ENCODE results near the gene ABLIM2. TPM values are rescaled to one million over a fixed set of nuclear protein-coding genes. Genes with fewer than 3 reads are reported as not detected.

The ABLIM2 gene
- polyA plus RNA-seq, 1 donor from 2014 or later, result 14.9 TPM

GRCh38 chr4:8067945-8068896, 90.4 kb downstream of the ABLIM2 start:
- H2AFZ ChIP-seq (ENCODE audit: low read depth, low read length), result no peak overlapping the region
- H3K27ac ChIP-seq (ENCODE audit: low read length), result no peak overlapping the region
- TF ChIP-seq, protein P1, sequence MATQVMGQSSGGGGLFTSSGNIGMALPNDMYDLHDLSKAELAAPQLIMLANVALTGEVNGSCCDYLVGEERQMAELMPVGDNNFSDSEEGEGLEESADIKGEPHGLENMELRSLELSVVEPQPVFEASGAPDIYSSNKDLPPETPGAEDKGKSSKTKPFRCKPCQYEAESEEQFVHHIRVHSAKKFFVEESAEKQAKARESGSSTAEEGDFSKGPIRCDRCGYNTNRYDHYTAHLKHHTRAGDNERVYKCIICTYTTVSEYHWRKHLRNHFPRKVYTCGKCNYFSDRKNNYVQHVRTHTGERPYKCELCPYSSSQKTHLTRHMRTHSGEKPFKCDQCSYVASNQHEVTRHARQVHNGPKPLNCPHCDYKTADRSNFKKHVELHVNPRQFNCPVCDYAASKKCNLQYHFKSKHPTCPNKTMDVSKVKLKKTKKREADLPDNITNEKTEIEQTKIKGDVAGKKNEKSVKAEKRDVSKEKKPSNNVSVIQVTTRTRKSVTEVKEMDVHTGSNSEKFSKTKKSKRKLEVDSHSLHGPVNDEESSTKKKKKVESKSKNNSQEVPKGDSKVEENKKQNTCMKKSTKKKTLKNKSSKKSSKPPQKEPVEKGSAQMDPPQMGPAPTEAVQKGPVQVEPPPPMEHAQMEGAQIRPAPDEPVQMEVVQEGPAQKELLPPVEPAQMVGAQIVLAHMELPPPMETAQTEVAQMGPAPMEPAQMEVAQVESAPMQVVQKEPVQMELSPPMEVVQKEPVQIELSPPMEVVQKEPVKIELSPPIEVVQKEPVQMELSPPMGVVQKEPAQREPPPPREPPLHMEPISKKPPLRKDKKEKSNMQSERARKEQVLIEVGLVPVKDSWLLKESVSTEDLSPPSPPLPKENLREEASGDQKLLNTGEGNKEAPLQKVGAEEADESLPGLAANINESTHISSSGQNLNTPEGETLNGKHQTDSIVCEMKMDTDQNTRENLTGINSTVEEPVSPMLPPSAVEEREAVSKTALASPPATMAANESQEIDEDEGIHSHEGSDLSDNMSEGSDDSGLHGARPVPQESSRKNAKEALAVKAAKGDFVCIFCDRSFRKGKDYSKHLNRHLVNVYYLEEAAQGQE (IDR thresholded peaks at IDR 0.05; ENCODE audit: borderline replicate concordance), result no peak

GRCh38 chr4:8067274-8067936, 91.2 kb downstream of the ABLIM2 start:
- H3K9me2 ChIP-seq (ENCODE audit: insufficient read depth, low read length), result no peaks in the 10 kb centered on the region
- no peak overlapping the region for H3K4me2 ChIP-seq (ENCODE audit: low read length)
- no peaks in the 10 kb centered on the region for H3K9me3 ChIP-seq (ENCODE audit: low read length)
- no peaks in the 10 kb centered on the region for H3K27me3 ChIP-seq (ENCODE audit: insufficient read depth, low read depth, low read length)
- H3K79me2 ChIP-seq (replicated peaks; ENCODE audit: insufficient read depth, low read length), result no peaks in the 10 kb centered on the region
- no peaks in the 10 kb centered on the region for H4K20me1 ChIP-seq (ENCODE audit: insufficient read depth)
- no peaks in the 10 kb centered on the region for H3F3A ChIP-seq (ENCODE audit: insufficient read depth, low read length, poor library complexity, severe bottlenecking)
- TF ChIP-seq, protein P2, sequence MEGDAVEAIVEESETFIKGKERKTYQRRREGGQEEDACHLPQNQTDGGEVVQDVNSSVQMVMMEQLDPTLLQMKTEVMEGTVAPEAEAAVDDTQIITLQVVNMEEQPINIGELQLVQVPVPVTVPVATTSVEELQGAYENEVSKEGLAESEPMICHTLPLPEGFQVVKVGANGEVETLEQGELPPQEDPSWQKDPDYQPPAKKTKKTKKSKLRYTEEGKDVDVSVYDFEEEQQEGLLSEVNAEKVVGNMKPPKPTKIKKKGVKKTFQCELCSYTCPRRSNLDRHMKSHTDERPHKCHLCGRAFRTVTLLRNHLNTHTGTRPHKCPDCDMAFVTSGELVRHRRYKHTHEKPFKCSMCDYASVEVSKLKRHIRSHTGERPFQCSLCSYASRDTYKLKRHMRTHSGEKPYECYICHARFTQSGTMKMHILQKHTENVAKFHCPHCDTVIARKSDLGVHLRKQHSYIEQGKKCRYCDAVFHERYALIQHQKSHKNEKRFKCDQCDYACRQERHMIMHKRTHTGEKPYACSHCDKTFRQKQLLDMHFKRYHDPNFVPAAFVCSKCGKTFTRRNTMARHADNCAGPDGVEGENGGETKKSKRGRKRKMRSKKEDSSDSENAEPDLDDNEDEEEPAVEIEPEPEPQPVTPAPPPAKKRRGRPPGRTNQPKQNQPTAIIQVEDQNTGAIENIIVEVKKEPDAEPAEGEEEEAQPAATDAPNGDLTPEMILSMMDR (IDR thresholded peaks at IDR 0.05; ENCODE audit: poor library complexity, severe bottlenecking), result no peak
- TF ChIP-seq EZH2 (IDR thresholded peaks at IDR 0.05; ENCODE audit: borderline replicate concordance, insufficient read depth, low read length, poor library complexity, severe bottlenecking), result no peak
- TF ChIP-seq RAD21 (conservative IDR thresholded peaks at IDR 0.05), result no peak
- TF ChIP-seq EP300 (conservative IDR thresholded peaks at IDR 0.05; ENCODE audit: poor library complexity, severe bottlenecking), result no peak
- TF ChIP-seq MXI1 (conservative IDR thresholded peaks at IDR 0.05; ENCODE audit: poor library complexity, severe bottlenecking), result no peak
- TF ChIP-seq, protein P1 (IDR thresholded peaks at IDR 0.05; ENCODE audit: borderline replicate concordance), result no peak
- TF ChIP-seq TAF1 (IDR thresholded peaks at IDR 0.05; ENCODE audit: low read depth), result no peak
- no peak overlapping the region for H3K27ac ChIP-seq (ENCODE audit: low read length)
- no peak overlapping the region for H3K9ac ChIP-seq (ENCODE audit: low read length)
- no peak overlapping the region for H2AFZ ChIP-seq (ENCODE audit: low read depth, low read length)
- no peak overlapping the region for H3K4me3 ChIP-seq (ENCODE audit: low read length)
- no peaks in the 10 kb centered on the region for H3K36me3 ChIP-seq (ENCODE audit: insufficient read depth, low read length)

More at GRCh38 chr4:8067945-8068896, 90.4 kb downstream of the ABLIM2 start:
- no peak overlapping the region for H3K9ac ChIP-seq (ENCODE audit: low read length)
- no peak overlapping the region for H3K4me3 ChIP-seq (ENCODE audit: low read length)
- H4K20me1 ChIP-seq (ENCODE audit: insufficient read depth), result no peaks in the 10 kb centered on the region
- no peaks in the 10 kb centered on the region for H3K27me3 ChIP-seq (ENCODE audit: insufficient read depth, low read depth, low read length)
- no peaks in the 10 kb centered on the region for H3K36me3 ChIP-seq (ENCODE audit: insufficient read depth, low read length)
- no peaks in the 10 kb centered on the region for H3K9me2 ChIP-seq (ENCODE audit: insufficient read depth, low read length)
- H3K79me2 ChIP-seq (replicated peaks; ENCODE audit: insufficient read depth, low read length), result no peaks in the 10 kb centered on the region
- no peak overlapping the region for H3K4me2 ChIP-seq (ENCODE audit: low read length)
- no peaks in the 10 kb centered on the region for H3F3A ChIP-seq (ENCODE audit: insufficient read depth, low read length, poor library complexity, severe bottlenecking)
- H3K9me3 ChIP-seq (ENCODE audit: low read length), result no peaks in the 10 kb centered on the region

All from neural cell (in vitro differentiated cells).